Activated T-cell treated with anti-CD3 and anti-CD28 coated beads for 1 hour (primary cell): Measurements from ENCODE around the gene TNFRSF9.
A peak's percentile ranks its signal among the peaks of the same experiment; 100 is the strongest.
"Not testable (repeated sequence)": the region's sequence is repeated elsewhere in the genome, so short reads cannot be mapped to it uniquely, and the experiment has no call there.

Source experiments
- DNase-seq: peaks from one replicate; pipeline ENCODE4 v3.0.0-alpha.2; 2020; ENCODE audit warnings: low read depth

TNFRSF9 gene

DNA sequence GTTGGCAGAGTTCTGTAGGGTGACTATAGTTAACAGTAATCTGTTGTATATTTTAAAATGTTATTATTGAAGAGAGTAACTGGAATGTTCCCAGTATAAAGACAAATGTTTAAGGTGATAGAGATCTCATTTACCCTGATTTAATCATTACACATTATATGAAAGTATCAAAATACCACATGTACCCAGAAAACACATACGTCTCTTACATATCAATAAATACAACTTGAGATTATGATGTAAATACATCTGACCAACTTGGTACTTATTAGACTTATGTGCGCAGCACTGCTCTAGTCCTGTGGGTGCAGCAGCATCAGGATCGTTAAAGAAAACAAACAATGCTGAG is 20.2 kb upstream of the TNFRSF9 start:
- DNase-seq = no peak

- no peak for DNase-seq
These were observed 19.5 kb upstream of the TNFRSF9 start for GRCh38 chr1:7960165-7960564.

- DNase-seq = no peak
These were observed 15.8 kb upstream of the TNFRSF9 start for GRCh38 chr1:7956218-7957032.

DNA sequence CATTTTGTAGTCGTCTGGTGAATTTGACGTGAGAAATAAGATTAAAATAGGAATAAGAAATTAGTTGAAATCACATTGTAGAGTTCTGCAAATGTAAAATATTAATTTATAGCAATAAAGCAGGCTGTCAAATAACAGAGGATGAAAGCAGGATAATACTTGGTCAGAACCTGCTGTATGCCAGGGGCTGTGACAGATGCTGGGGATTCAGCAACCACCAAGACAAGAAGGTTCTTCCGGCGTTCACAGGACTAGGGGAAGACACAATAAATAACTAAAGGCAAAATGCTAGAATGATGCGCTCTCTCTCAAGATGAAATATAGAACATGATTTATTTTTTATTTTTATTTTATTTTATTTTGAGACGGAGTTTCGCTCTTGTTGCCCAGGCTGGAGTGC is 14.0 kb upstream of the TNFRSF9 start:
- no peak for DNase-seq

GRCh38 chr1:7953850-7954609 is 13.4 kb upstream of the TNFRSF9 start:
- peak; percentile 65 for DNase-seq

DNA sequence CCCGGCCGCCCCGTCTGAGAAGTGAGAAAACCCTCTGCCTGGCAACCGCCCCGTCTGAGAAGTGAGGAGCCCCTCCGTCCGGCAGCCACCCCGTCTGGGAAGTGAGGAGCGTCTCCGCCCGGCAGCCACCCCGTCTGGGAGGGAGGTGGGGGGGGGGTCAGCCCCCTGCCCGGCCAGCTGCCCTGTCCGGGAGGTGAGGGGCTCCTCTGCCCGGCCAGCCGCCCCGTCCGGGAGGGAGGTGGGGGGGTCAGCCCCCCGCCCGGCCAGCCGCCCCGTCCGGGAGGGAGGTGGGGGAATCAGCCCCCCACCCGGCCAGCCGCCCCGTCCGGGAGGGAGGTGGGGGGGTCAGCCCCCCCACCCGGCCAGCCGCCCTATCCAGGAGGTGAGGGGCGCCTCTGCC is 12.2 kb upstream of the TNFRSF9 start:
- not testable (repeated sequence) for DNase-seq

DNA sequence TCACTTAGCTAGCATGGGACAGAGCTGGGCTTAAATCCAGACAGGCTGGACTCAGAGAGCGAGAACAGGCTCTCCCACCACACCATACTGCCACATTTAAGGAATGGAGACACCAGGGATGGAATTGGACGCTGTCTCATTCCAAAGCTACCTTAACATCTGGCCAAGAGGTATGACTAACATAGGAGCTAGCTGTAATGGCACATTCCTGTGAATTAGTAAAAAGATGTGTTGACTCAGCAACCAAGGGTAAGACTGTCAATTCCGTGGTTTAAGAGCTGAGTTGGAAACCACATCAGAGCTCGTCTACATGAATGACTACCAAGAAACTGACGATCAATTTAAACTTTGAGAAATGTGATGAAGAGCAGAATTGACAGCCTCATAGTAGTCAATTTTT is 8.3 kb upstream of the TNFRSF9 start:
- DNase-seq = no peak

- no peak for DNase-seq
These were observed 2.6 kb upstream of the TNFRSF9 start for GRCh38 chr1:7943251-7943650.

- DNase-seq = peak; percentile 34
These were observed 1.7 kb upstream of the TNFRSF9 start for GRCh38 chr1:7942214-7942921.

- DNase-seq = no peak
These were observed 776 bp upstream of the TNFRSF9 start for GRCh38 chr1:7941437-7941793.

GRCh38 chr1:7940034-7940433 is 605 bp downstream of the TNFRSF9 start:
- no peak for DNase-seq

- no peak for DNase-seq
These were observed 2.6 kb downstream of the TNFRSF9 start for GRCh38 chr1:7938070-7938469.

DNA sequence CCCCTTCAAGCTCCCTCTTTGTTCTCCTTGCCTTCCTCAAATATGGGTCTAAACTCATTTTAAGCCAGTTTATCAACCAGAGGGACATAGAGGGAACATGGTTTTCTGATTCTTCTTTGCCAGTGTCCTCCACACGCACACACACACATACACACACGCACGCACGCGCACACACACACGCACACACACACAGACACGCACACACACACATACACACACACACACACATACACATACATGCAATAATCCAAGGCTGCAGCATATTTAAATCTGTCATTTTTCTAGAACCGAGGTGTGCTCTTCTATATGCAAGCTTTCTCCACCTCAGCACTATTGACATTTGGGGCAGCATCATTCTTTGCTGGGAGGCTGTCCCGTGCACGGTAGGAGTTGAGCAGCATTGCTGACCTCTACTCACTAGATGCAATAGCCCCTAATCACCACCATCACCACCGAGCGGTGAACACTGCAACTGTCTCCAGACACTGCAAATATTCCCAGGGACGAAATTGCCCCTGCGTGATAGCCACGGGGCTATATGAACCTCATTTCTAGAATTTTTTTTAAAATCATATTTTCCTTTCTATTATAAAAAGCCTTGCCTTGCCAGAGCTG is 8.0 kb downstream of the TNFRSF9 start:
- no peak for DNase-seq

DNA sequence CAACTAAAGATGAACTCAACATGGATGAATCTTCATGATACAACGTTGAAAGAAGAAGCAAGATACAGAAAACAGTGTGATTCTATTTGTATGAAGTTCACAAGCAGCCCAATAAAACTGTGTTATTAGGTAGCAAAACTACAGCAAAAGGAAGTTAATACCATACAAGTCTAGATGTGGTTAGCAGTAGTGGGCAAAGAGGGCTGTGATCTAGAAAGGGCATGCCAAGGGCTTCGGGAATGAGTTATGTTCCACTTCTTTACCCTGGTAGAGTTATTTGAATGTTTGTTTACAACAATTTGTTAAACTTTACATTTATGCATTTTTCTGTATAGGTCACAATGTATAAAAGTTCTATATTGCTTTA is 9.2 kb downstream of the TNFRSF9 start:
- DNase-seq = no peak

DNA sequence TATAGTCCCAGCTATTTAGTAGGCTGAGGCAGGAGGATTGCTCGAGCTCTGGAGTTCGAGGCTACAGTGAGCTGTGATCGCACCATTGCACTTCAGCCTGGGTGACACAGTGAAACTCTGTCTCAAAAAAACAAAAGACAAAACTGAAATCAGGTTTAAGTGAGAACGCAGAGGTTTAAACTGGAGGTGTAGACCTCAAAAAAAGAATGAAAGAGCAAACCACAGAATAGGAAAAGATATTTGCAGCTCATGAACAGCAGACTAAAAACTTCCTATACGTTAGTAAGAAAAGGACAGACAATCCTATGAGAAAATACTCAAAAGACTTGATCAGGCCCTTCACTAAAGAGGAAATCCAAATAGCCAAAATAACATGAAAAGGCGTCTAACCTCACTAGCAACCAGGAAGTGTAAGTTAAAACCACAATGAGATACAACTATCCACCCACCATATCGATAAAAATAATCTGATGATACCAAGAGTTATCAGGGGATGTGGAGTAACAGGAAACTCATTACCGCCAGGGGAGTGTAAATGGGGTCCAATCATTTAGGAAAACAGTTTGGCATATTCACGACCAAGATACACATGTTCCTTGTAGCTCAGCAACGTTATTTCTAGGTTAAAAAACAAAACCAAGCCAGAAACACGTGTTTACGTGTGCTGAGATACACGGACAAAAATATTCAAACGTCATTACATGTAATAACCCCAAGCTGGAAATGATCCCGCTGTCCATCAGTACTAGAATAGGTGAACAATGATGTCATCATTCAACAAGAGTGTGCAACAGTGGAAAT is 9.8 kb downstream of the TNFRSF9 start:
- DNase-seq = no peak

DNA sequence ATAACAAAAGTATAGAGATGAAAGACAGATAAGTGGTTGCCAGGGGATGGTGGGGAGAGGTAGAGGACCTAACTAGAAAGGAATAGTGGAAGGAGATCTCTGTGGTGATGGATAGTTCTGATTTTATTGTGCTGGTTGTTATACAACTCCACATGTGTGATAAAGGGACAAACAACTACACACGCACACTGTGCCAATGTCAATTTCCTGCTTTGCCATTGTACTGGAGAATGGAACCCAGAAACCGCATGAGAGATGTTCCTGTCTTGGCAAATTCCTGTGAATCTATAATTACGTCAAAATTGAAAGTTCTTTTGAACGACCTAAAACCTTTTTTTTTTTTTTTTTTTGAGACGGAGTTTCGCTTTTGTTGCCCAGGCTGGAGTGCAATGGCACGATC is 11.0 kb downstream of the TNFRSF9 start:
- no peak for DNase-seq

DNA sequence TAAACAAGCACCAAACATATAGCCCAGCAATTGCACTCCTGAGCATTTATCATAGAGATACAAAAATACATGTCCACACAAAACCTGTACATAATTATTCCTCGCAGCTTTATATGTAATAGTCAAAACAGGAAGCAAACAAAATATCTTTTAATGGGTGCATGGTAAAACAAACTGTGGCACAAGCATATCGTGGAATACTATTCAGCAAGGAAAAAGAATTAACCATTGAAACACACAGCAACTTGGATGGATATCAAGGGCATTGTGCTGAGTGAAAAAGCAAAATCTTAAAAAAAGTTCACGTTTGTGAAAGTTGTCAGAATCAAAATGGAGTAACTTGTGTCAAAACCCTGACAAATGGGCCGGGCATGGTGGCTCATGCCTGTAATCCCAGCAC is 12.4 kb downstream of the TNFRSF9 start:
- no peak for DNase-seq

GRCh38 chr1:7927061-7927460 is 13.6 kb downstream of the TNFRSF9 start:
- not testable (repeated sequence) for DNase-seq

DNA sequence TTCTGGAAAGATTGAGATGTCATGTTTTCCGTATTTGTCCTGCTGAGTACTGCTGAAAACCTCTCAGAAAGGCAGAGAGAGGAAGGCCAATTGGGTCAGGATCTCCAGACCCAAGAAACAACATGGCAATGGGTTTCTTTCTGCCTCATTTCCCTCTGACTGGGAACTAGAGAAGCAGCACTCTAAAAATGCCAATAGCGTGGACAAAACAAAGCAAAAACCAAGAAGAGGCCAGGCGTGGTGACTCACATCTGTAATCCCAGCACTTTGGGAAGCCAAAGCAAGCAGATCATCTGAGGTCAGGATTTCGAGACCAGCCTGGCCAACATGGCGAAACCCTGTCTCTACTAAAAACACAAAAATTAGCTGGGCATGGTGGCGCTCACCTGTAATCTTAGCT is 18.3 kb downstream of the TNFRSF9 start:
- DNase-seq = no peak

GRCh38 chr1:7921796-7922195 is 18.8 kb downstream of the TNFRSF9 start:
- DNase-seq = no peak

- no peak for DNase-seq
These were observed 20.8 kb downstream of the TNFRSF9 start for GRCh38 chr1:7919880-7920279.

- DNase-seq = not testable (repeated sequence)
These were observed 22.7 kb downstream of the TNFRSF9 start for GRCh38 chr1:7917971-7918370.
